ENCODE results near the gene FBP1.
"Not testable (repeated sequence)": the region's sequence is repeated elsewhere in the genome, so short reads cannot be mapped to it uniquely, and the experiment has no call there.

The FBP1 gene

GRCh38 chr9:94591876-94592275, 47.4 kb downstream of the FBP1 start:
- TF ChIP-seq CTCF (IDR thresholded peaks at IDR 0.05; ENCODE audit: insufficient read depth, missing control alignments): no peak
- FAIRE-seq: no peak
- DNase-seq (ENCODE audit: insufficient read length, low spot score): no peak

DNA sequence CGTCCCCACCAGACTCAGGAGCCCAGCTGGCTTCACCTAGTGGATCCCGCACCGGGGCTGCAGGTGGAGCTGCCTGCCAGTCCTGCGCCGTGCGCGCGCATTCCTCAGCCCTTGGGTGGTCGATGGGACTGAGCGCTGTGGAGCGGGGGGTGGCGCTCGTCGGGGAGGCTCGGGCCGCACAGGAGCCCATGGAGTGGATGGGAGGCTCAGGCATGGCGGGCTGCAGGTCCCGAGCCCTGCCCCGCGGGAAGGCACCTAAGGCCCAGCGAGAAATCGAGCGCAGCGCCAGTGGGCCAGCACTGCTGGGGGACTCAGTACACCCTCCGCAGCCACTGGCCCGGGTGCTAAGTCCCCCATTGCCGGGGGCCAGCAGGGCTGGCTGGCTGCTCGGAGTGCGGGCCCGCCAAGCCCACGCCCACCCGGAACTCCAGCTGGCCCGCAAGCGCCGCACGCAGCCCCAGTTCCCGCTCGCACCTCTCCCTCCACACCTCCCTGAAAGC, 48.2 kb downstream of the FBP1 start:
- DNase-seq (ENCODE audit: insufficient read length, low spot score); FAIRE-seq: not testable (repeated sequence)

- DNase-seq (ENCODE audit: insufficient read length, low spot score) (no peak), FAIRE-seq (no peak)
- no peak for TF ChIP-seq CTCF (IDR thresholded peaks at IDR 0.05; ENCODE audit: insufficient read depth, missing control alignments)
Measured at GRCh38 chr9:94588681-94589080, 50.6 kb downstream of the FBP1 start.

DNA sequence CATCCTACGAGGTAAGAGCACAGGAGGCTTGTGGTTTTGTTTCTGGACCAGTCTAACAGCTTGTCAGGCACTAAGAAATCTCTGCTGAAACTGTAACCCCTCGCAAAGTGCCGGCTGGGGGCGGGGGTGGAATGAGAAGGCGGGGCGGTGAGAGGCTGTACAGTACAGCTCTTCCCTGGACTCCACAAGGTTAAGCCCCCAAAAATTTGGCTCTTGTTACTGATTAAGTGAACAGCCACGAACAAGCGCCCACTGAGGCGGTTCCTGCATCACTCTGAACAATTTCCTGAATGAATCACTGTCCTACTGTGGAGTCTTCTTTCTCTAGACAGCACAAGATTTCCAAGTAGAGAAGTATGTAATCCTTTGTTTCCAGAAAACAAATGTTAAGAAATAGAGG, 52.5 kb downstream of the FBP1 start:
- DNase-seq (ENCODE audit: insufficient read length, low spot score) (no peak), FAIRE-seq (no peak)
- no peak for TF ChIP-seq CTCF (IDR thresholded peaks at IDR 0.05; ENCODE audit: insufficient read depth, missing control alignments)

- FAIRE-seq (no peak), DNase-seq (ENCODE audit: insufficient read length, low spot score) (no peak)
Measured at GRCh38 chr9:94586316-94586715, 53.0 kb downstream of the FBP1 start.

GRCh38 chr9:94584555-94584954, 54.8 kb downstream of the FBP1 start:
- no peak for DNase-seq (ENCODE audit: insufficient read length, low spot score)
- no peak for FAIRE-seq
- TF ChIP-seq CTCF (IDR thresholded peaks at IDR 0.05; ENCODE audit: insufficient read depth, missing control alignments): no peak

More at GRCh38 chr9:94586316-94586715, 53.0 kb downstream of the FBP1 start:
- TF ChIP-seq CTCF (IDR thresholded peaks at IDR 0.05; ENCODE audit: insufficient read depth, missing control alignments): no peak

GRCh38 chr9:94581728-94582127, 57.6 kb downstream of the FBP1 start:
- FAIRE-seq (no peak), DNase-seq (ENCODE audit: insufficient read length, low spot score) (no peak)
- TF ChIP-seq CTCF (IDR thresholded peaks at IDR 0.05; ENCODE audit: insufficient read depth, missing control alignments): no peak

DNA sequence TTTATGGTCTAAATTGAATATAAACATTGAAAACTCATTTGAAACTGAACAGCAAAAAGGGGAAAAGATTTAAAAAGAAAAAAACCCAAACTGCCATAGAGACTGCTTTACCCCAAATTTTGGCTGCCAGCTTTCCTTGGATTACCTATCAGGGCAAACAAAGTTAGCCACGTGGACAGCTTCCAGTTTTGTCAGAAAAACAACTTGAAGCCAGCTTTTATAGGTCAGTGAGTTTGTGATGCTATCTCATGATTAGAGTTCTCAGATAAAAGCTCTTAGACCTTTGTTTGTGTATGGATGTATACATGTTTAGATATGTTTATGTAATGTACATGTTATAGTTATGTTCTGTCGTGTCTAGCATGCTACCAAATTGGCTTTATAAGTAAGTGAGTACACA, 61.7 kb downstream of the FBP1 start:
- no peak for FAIRE-seq
- DNase-seq (ENCODE audit: insufficient read length, low spot score): no peak
- TF ChIP-seq CTCF (IDR thresholded peaks at IDR 0.05; ENCODE audit: insufficient read depth, missing control alignments): no peak

Data from D721Med (cell line).